NT2/D1 (cell line): Measurements from ENCODE around the gene EFCAB5.

ENCODE experiments used
- YY1 ChIP-seq: IDR thresholded peaks from 2 replicates; pipeline ENCODE4 v1.6.1; 2011; ENCODE audit not compliant: insufficient read length, insufficient read depth
- ZNF274 ChIP-seq: IDR thresholded peaks from 2 replicates; pipeline ENCODE4 v1.6.1; 2011; ENCODE audit warnings: mild to moderate bottlenecking, low read depth, low read length

DNA sequence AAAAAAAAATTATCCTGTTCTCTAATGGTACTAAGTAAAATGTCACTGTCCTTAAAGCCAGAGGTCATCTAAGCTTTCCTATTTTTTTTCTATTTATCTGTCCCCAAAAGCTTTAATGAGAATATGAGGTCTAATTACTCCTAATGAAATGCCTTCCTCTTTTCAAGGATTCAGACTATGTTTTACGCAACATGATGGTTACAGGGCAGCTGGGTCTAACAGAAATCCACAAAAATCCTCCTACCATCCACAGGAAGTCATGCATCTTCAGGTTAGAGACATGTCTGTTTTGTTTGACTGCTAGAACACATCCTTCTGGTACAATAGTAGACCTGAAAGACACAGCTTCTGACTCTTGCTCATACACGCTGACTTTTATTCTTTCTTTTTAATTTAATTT is 145.5 kb downstream of the EFCAB5 start:
- TF ChIP-seq YY1 = no peak
- no peak for TF ChIP-seq ZNF274
